Upper lobe of left lung (tissue), 4 donors: ENCODE measurements around the gene TPTE.
"Not testable (repeated sequence)": the region's sequence is repeated elsewhere in the genome, so short reads cannot be mapped to it uniquely, and the experiment has no call there.

Experiments used
- EP300 ChIP-seq, 4 donors: sonication (generic); formaldehyde crosslinking; IDR thresholded peaks; one replicate each; pipeline ENCODE4 v1.5.1; 2017; ENCODE audit warnings: antibody characterized with exemption in 4 of 4, control low read depth in 2 of 4
- POLR2A ChIP-seq, 4 donors: fragments of 450-650 bp; IDR thresholded peaks; one replicate each; pipeline ENCODE4 v1.5.1; 2016 to 2017; ENCODE audit warnings: antibody characterized with exemption in 4 of 4, mild to moderate bottlenecking in 2 of 4
- POLR2AphosphoS5 ChIP-seq, 2 donors: sonication (generic); formaldehyde crosslinking; IDR thresholded peaks; one replicate each; pipeline ENCODE4 v1.5.1; 2017; ENCODE audit warnings: antibody characterized with exemption in 2 of 2
- TF ChIP-seq, protein P1 (sequence below), 6 experiments: fragments of 450-650 bp in 4 of 6; fragments of 200-600 bp in 2 of 6; sonication (generic) in 2 of 6; IDR thresholded peaks; one replicate each; pipeline ENCODE4 v1.5.1; 2016 to 2019; ENCODE audit warnings: antibody characterized with exemption in 6 of 6

DNA sequence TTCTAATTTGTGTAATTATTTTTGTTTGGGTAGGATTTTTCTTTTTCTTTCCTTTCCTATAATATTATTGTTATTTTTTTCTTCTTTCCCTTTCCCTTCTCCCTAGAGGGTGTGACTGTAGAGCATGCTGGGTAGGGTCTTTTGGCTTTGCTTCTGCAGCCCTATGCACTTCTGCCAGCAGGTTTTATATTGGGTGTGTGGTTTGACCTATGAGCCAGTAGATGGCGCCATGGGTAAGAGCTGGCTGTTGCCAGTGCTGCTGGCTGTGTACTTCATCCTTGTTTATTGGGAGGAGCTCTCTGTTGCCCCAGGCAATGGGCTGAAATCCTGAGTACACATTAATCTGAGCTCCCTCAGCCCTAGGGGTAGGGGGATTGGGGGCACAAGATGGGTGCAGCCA is 67.7 kb downstream of the TPTE start:
- TF ChIP-seq, protein P1, sequence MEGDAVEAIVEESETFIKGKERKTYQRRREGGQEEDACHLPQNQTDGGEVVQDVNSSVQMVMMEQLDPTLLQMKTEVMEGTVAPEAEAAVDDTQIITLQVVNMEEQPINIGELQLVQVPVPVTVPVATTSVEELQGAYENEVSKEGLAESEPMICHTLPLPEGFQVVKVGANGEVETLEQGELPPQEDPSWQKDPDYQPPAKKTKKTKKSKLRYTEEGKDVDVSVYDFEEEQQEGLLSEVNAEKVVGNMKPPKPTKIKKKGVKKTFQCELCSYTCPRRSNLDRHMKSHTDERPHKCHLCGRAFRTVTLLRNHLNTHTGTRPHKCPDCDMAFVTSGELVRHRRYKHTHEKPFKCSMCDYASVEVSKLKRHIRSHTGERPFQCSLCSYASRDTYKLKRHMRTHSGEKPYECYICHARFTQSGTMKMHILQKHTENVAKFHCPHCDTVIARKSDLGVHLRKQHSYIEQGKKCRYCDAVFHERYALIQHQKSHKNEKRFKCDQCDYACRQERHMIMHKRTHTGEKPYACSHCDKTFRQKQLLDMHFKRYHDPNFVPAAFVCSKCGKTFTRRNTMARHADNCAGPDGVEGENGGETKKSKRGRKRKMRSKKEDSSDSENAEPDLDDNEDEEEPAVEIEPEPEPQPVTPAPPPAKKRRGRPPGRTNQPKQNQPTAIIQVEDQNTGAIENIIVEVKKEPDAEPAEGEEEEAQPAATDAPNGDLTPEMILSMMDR (IDR thresholded peaks at IDR 0.05): not testable (repeated sequence)
- not testable (repeated sequence) for TF ChIP-seq POLR2AphosphoS5, POLR2A, EP300 (IDR thresholded peaks at IDR 0.05)
